ENCODE measurements around the gene GLCE. TPM values are rescaled to one million over a fixed set of nuclear protein-coding genes. Genes with fewer than 3 reads are reported as not detected.

The GLCE gene
- total RNA-seq, 4 donors from 2014 or later: 10.7 to 24.5 (median 16.2) TPM

- TF ChIP-seq CTCF (IDR thresholded peaks at IDR 0.05; ENCODE audit: low read depth): no peak
Observed at GRCh38 chr15:69298697-69299441, 138.4 kb downstream of the GLCE start, which contains the start of gene PAQR5. Gene PAQR5, plus strand, starts transcription at chr15:69298912. Its CDS starts 61,169 bp downstream, at chr15:69360081.

- TF ChIP-seq CTCF (IDR thresholded peaks at IDR 0.05; ENCODE audit: low read depth): no peak
Observed at GRCh38 chr15:69299451-69299886, 139.0 kb downstream of the GLCE start.

GRCh38 chr15:69299943-69300588 lies 139.6 kb downstream of the GLCE start:
- no peak for TF ChIP-seq CTCF (IDR thresholded peaks at IDR 0.05; ENCODE audit: low read depth)

- no peak for TF ChIP-seq CTCF (IDR thresholded peaks at IDR 0.05; ENCODE audit: low read depth)
Observed at GRCh38 chr15:69302929-69303328, 142.5 kb downstream of the GLCE start.

GRCh38 chr15:69303337-69304181 lies 143.1 kb downstream of the GLCE start:
- TF ChIP-seq CTCF (IDR thresholded peaks at IDR 0.05; ENCODE audit: low read depth): no peak

GRCh38 chr15:69304182-69304545 lies 143.7 kb downstream of the GLCE start:
- TF ChIP-seq CTCF (IDR thresholded peaks at IDR 0.05; ENCODE audit: low read depth): no peak
